GM12878 (cell line): Measurements from ENCODE around the gene CCDC187. TPM values are rescaled to one million over a fixed set of nuclear protein-coding genes. Genes with fewer than 3 reads are reported as not detected.

Source experiments
- ATAC-seq: fragments of 200-7000 bp; cut with Tn5 transposase; 3 replicates; pipeline ENCODE4 v1.9.1; 2020; ENCODE audit warnings: mild to moderate bottlenecking, moderate library complexity
- BruUV-seq: library from RNA; stranded (reverse); fragments of 400-500 nt; replicated peaks from 2 replicates; lab custom pipeline; 2021; lab: Mats Ljungman, UMichigan
- CTCF ChIA-PET: fragments of 300-600 bp; sonication (Branson Sonifier 250); formaldehyde crosslinking; extraction: SDS; loops from one replicate; lab custom pipeline; 2021; ENCODE audit warnings: inconsistent platforms; lab: Yijun Ruan, JAX
- POLR2A ChIA-PET: fragments of 350-600 bp; formaldehyde crosslinking; extraction: SDS; loops from one replicate; lab custom pipeline; 2021; ENCODE audit warnings: inconsistent platforms; lab: Charles Lee
- RAD21 ChIA-PET: fragments of 300-600 bp; sonication (Branson Sonifier 250); formaldehyde crosslinking; loops from one replicate; lab custom pipeline; 2023; ENCODE audit warnings: antibody characterized with exemption; ENCODE audit not compliant: unreplicated experiment; lab: Charles Lee
- SMC1A ChIA-PET: fragments of 300-600 bp; sonication (Branson Sonifier 250); formaldehyde crosslinking; loops from one replicate; lab custom pipeline; 2023; ENCODE audit not compliant: unreplicated experiment, uncharacterized antibody; lab: Charles Lee
- DNase-seq: peaks from one replicate; pipeline ENCODE4 v3.0.0-alpha.2; 2011; ENCODE audit warnings: low read depth, low spot score
- FAIRE-seq: peaks from 3 replicates; lab custom pipeline; 2011; peaks lifted over from hg19 to GRCh38; lab: Jason Lieb, UNC
- H2AFZ ChIP-seq: 2 replicates; pipeline ENCODE4 v1.6.0; 2011; ENCODE audit warnings: low read depth, low read length, control low read depth; ENCODE audit not compliant: control insufficient read depth
- H3K27ac ChIP-seq: 2 replicates; pipeline ENCODE4 v1.5.1; 2011; ENCODE audit warnings: control low read depth; ENCODE audit not compliant: control insufficient read depth, insufficient read depth
- H3K27me3 ChIP-seq, 2 experiments: replicated peaks in 1 of 2; 2 replicates each; pipeline versions ENCODE4 v1.6.0 to v1.6.1; 2011; ENCODE audit warnings: low read length in 1 of 2; ENCODE audit not compliant: control insufficient read depth in 2 of 2, insufficient read depth in 2 of 2
- H3K36me3 ChIP-seq, 2 experiments: 2 replicates each; pipeline ENCODE4 v1.5.1; 2011; ENCODE audit warnings: low read length in 1 of 2; ENCODE audit not compliant: control insufficient read depth in 2 of 2, insufficient read depth in 2 of 2
- H3K4me1 ChIP-seq: 2 replicates; pipeline ENCODE4 v1.6.1; 2011; ENCODE audit warnings: mild to moderate bottlenecking, low read length, moderate library complexity, mixed read lengths; ENCODE audit not compliant: control insufficient read depth, insufficient read depth
- H3K4me2 ChIP-seq: 2 replicates; pipeline ENCODE4 v1.6.0; 2011; ENCODE audit warnings: control low read depth; ENCODE audit not compliant: control insufficient read depth, insufficient read depth
- H3K4me3 ChIP-seq: fragments of 200-600 bp; sonication (generic); 2 replicates; pipeline ENCODE4 v1.5.1; 2016
- H3K79me2 ChIP-seq: 2 replicates; pipeline ENCODE4 v1.6.0; 2011; ENCODE audit warnings: low read length; ENCODE audit not compliant: control insufficient read depth, insufficient read depth
- H3K9ac ChIP-seq: 2 replicates; pipeline ENCODE4 v1.8.0; 2011; ENCODE audit warnings: low read length, control low read depth, mixed read lengths; ENCODE audit not compliant: control insufficient read depth, insufficient read depth
- H3K9me3 ChIP-seq: replicated peaks from 3 replicates; pipeline ENCODE4 v1.5.1; 2011; ENCODE audit warnings: mild to moderate bottlenecking, low read length; ENCODE audit not compliant: control insufficient read depth, insufficient read depth
- H4K20me1 ChIP-seq: 2 replicates; pipeline ENCODE4 v1.6.0; 2011; ENCODE audit not compliant: control insufficient read depth, insufficient read depth
- NFXL1 ChIP-seq: fragments of 450-650 bp; IDR thresholded peaks from 2 replicates; pipeline ENCODE4 v1.6.1; 2017; ENCODE audit warnings: antibody characterized with exemption, mild to moderate bottlenecking, borderline replicate concordance
- NR2C2 ChIP-seq: IDR thresholded peaks from 2 replicates; pipeline ENCODE4 v1.6.1; 2011; ENCODE audit warnings: borderline replicate concordance, low read depth; ENCODE audit not compliant: control insufficient read depth, insufficient read length
- YBX1 ChIP-seq: fragments of 450-650 bp; IDR thresholded peaks from 2 replicates; pipeline ENCODE4 v1.6.1; 2016; ENCODE audit warnings: antibody characterized with exemption
- WGBS: methylation state at CpG from one replicate; pipeline ENCODE4 v1.1.6; 2016; ENCODE audit warnings: low lambda C conversion rate; ENCODE audit not compliant: insufficient replicate concordance, insufficient coverage; ENCODE audit errors: missing lambda C conversion rate; 5-methylcytosine and 5-hydroxymethylcytosine counted together
- in situ Hi-C: fragments of 300-500 bp; cut with MboI; formaldehyde crosslinking; loops from 9 replicates; pipeline ENCODE4 v1.14.3; 2018; ENCODE audit warnings: mixed read lengths
- intact Hi-C: fragments of 100-400 bp; cut with micrococcal nuclease; formaldehyde crosslinking; loops from one replicate; pipeline ENCODE4 v1.14.2; 2022; ENCODE audit not compliant: unreplicated experiment
- polyA plus RNA-seq, 11 experiments: library from polyadenylated mRNA; depleted of rRNA in 4 of 11; unstranded in 6 of 11; stranded (reverse) in 5 of 11; fragments of >200 nt; fragmentation: Nextera tagmentation in 4 of 11; fragmentation: Illumina TruSeq in 1 of 11; extraction: Ambion mirVana in 4 of 11; extraction: Trizol in 1 of 11; gene quantifications; 1 replicate in 1 of 11; 2 replicates in 10 of 11; pipeline versions ENCODE4 v1.2.1 to v1.2.3, GENCODE V29; 2011 to 2016; ENCODE audit warnings: inconsistent platforms in 2 of 11, missing spikeins in 2 of 11, low read depth in 1 of 11
- total RNA-seq, 4 experiments: library from RNA; depleted of rRNA in 3 of 4; stranded (reverse); fragments of >200 nt in 3 of 4; fragmentation: Illumina TruSeq in 1 of 4; extraction: Trizol in 1 of 4; gene quantifications; 2 replicates each; pipeline versions ENCODE4 v1.2.1 to v1.2.3, GENCODE V29; 2013 to 2021
- TF ChIP-seq, protein P1 (sequence below): IDR thresholded peaks from 2 replicates; pipeline ENCODE4 v1.6.1; 2011; ENCODE audit warnings: borderline replicate concordance, low read depth, mild to moderate bottlenecking, moderate library complexity, low read length; ENCODE audit not compliant: insufficient read depth, poor library complexity, severe bottlenecking

Gene CCDC187
- total and polyA plus RNA-seq, 10 of the 15 experiments (the other 5 are each of a cell fraction or from before 2014, with no cell fraction given), result 0.04 to 0.23 (median 0.04) TPM; not detected in 7

DNA sequence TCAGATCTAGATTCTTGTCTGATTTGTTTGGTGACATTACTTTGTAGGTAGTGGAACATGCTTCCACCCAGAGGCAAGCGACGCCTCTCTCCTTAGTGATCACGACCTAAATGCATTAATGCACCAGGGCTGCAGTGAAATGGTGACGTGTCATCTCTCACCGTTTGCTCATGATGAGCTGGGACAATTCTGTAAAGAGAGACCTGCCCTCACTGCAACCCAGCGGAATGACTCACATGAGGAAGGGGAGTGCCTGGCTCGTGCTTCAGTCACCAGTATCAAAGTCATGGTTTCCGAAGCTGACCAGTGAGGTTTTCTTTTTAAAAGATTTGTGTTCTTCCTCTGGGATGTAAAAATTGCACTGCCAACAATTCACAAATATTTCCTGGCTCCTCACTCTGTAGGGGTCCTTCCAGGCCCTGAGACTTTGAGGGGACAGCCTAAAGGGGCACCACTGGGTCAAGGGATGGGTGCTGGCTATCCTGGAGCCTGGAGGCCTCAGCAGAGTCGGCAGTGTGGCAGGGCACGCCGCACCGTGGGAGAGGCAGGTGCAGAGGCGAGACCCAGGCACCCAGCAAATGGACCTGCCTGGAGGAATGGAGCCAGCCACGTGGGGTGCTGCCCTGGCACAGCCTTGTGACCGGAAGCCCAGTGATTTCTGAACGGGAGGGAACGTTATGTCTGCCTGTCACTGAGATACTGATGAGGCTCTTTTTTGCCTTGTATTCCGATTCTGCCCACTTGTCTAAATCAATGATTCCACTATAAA, 75.6 kb downstream of the CCDC187 start:
- CTCF ChIA-PET, result interaction anchor here (1.7 to 6.5 kb wide), 3 partner anchors 12 to 39 kb away, joined by 4 to 30 read pairs (median 10); no protein-coding TSS in a partner anchor
- Histone ChIP-seq H3K9ac (no peak overlapping the region), H3K4me2 (no peak overlapping the region), H3K4me1 (peaks cover 19% of the 10 kb centered on the region), H3K9me3 (no peaks in the 10 kb centered on the region), H3K4me3 (no peak overlapping the region), H3K36me3 (peaks cover 6 to 18% of the 10 kb centered on the region in 2 experiments), H3K27ac (no peak overlapping the region), H2AFZ (no peak overlapping the region), H3K27me3 (no peaks in the 10 kb centered on the region), H3K79me2 (peaks cover 10% of the 10 kb centered on the region), H4K20me1 (no peaks in the 10 kb centered on the region)
- WGBS, result 79% methylated on average over 18 of the region's 18 CpGs
- DNase-seq (no peak), FAIRE-seq (no peak), ATAC-seq (no peak)
- no TSS peak for BruUV-seq
- intact Hi-C loops (loop anchor here (5.0 kb wide), 1 partner anchor 261 kb away; no protein-coding TSS in a partner anchor), in situ Hi-C loops (no loop called here)
- SMC1A ChIA-PET, result interaction anchor here (1.3 kb wide), 1 partner anchor 9 kb away, joined by 3 read pairs; no protein-coding TSS in a partner anchor
- TF ChIP-seq, protein P1, sequence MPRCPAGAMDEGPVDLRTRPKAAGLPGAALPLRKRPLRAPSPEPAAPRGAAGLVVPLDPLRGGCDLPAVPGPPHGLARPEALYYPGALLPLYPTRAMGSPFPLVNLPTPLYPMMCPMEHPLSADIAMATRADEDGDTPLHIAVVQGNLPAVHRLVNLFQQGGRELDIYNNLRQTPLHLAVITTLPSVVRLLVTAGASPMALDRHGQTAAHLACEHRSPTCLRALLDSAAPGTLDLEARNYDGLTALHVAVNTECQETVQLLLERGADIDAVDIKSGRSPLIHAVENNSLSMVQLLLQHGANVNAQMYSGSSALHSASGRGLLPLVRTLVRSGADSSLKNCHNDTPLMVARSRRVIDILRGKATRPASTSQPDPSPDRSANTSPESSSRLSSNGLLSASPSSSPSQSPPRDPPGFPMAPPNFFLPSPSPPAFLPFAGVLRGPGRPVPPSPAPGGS, result peak; percentile 42
- TF ChIP-seq NR2C2, result no peak
- TF ChIP-seq NFXL1, result no peak
- TF ChIP-seq YBX1, result no peak
- POLR2A ChIA-PET, result interaction anchor here (1.0 kb wide), 1 partner anchor 16 kb away, joined by 3 read pairs; no protein-coding TSS in a partner anchor
- RAD21 ChIA-PET, result no interaction called here
